ENCODE data around the gene CFAP58.

Gene CFAP58

GRCh38 chr10:104487794-104488438 lies 134.3 kb downstream of the CFAP58 start:
- no peak for DNase-seq

- no peak for DNase-seq
Observed at GRCh38 chr10:104488439-104488832, 134.8 kb downstream of the CFAP58 start.

DNA sequence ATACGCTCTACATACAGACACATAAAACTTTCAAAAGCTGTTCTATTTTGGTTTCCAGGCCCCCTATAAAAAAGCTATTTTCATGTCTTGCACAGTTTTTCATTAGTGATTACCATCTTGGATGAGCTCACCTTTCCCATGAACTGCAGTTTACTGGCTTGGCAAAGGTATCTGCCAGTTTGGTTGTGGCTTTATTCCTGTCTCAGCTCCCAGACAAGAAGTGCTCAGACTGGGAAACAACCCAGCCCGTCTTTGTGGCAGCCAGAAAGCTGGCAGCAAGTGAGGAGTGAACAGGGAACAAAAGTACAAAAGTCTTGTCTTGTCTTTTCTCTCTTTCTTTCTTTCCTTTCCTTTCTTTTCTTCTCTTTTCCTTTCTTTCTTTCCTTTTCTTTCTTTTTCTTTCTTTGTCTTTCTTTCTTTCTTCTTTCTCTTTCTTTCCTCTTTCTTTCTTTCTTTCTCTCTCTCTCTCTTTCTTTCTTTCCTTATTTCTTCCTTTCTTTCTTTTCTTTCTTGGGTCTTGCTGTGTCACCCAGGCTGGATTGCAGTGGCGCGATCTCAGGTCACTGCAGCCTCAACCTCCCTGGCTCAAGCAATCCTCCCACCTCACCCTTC lies 138.8 kb downstream of the CFAP58 start:
- DNase-seq: no peak

- no peak for DNase-seq
Observed at GRCh38 chr10:104498347-104499081, 144.9 kb downstream of the CFAP58 start.

- no peak for DNase-seq
Observed at GRCh38 chr10:104501449-104501848, 147.8 kb downstream of the CFAP58 start.

DNA sequence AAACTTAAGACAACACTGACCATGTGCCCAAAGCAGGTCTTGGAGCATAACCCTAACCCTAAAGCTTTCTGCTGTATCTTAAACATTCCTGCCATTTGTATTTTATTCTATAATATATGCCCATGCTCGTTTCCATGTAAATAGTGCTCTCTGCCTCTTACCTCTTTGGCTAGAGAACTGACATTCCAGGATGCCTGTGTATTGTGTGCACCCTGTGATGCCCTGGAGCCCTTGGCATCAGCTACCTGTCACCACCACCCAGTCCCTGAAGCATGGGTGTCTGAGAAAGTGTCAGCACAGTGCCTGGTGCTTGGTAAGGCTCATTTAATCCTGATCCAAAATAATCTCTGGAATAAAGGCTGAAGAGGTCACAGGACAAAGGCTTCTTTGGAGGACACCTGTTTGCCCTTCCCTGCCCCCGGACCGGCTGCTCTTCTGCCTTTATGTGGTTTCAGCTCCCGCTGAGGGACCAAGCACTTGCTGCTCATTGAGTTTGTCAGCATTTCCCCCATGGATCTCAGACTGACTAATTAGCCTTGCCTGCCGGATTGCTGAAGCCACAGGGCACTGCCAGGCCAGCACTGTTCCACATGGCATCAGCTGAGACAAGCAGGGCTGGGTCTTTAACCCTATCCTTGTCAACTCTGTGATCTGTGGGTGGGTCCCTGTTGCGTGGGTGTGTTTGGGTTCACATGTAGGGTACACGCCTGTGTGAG lies 148.4 kb downstream of the CFAP58 start:
- no peak for DNase-seq

- no peak for DNase-seq
Observed at GRCh38 chr10:104502907-104503306, 149.3 kb downstream of the CFAP58 start.
